ENCODE results near the gene SERAC1. TPM values are rescaled to one million over a fixed set of nuclear protein-coding genes. Genes with fewer than 3 reads are reported as not detected.

SERAC1 gene
- total RNA-seq, 1 donor from 2014 or later = 6.0 TPM

Other genes starting within 250 kb of the SERAC1 start
- 23.6 TPM for gene SYNJ2, start 186.4 kb downstream of the SERAC1 start, total RNA-seq
- gene GTF2H5, start 88 bp upstream of the SERAC1 start, total RNA-seq = 26.9 TPM
- gene TULP4, start 144.2 kb upstream of the SERAC1 start, total RNA-seq = 119 TPM

Measured in ureter (tissue), 1 donor.